ENCODE data around the gene INPP5B.
"Not testable (repeated sequence)": the region's sequence is repeated elsewhere in the genome, so short reads cannot be mapped to it uniquely, and the experiment has no call there.

DNA sequence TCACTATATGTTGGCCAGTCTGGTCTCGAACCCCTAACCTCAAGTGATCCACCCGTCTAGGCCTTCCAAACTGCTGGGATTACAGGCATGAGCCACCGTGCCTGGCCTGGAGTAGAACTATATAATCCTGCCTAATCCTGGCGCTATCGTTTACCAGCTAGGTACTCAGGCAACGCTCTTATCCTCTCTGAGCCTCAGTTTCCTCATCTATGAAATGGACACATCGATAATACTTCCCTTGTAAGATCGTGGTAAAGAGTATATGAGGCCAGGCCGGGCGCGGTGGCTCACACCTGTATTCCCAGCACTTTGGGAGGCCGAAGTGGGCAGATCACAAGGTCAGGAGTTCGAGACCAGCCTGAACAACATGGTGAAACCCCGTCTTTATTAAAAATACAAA is 10.1 kb downstream of the INPP5B start:
- not testable (repeated sequence) for TF ChIP-seq CTCF (conservative IDR thresholded peaks at IDR 0.05 in 1 of 2, IDR thresholded peaks at IDR 0.05 in 1 of 2; ENCODE audit: extremely low read depth in 1 of 2, insufficient read depth in 1 of 2, low read depth in 1 of 2, low read length in 2 of 2); EZH2 (IDR thresholded peaks at IDR 0.05; ENCODE audit: borderline replicate concordance, low read length)
